Mesendoderm (in vitro differentiated cells): Measurements from ENCODE around the gene ZFP91.
A peak's percentile ranks its signal among the peaks of the same experiment; 100 is the strongest.

ENCODE experiments used
- DNase-seq: peaks from one replicate; pipeline ENCODE4 v3.0.0; 2013
- H2AK5ac ChIP-seq: 2 replicates; pipeline ENCODE4 v1.6.1; 2013; ENCODE audit warnings: low read length, inconsistent platforms
- H2BK120ac ChIP-seq: 2 replicates; pipeline ENCODE4 v1.6.1; 2013; ENCODE audit warnings: low read depth, mild to moderate bottlenecking, low read length, moderate library complexity, mixed read lengths
- H2BK15ac ChIP-seq: replicated peaks from 2 replicates; pipeline ENCODE4 v1.6.1; 2013; ENCODE audit warnings: low read depth, mild to moderate bottlenecking, moderate library complexity
- H2BK5ac ChIP-seq: 2 replicates; pipeline ENCODE4 v1.6.1; 2013; ENCODE audit warnings: low read length, inconsistent platforms
- H3K18ac ChIP-seq: 2 replicates; pipeline ENCODE4 v1.6.1; 2013; ENCODE audit warnings: mild to moderate bottlenecking, low read length, mixed read lengths
- H3K23ac ChIP-seq: one replicate; pipeline ENCODE4 v1.6.1; 2013; ENCODE audit warnings: low read length
- H3K27ac ChIP-seq: 2 replicates; pipeline ENCODE4 v1.5.1; 2013; ENCODE audit warnings: low read depth, mild to moderate bottlenecking, inconsistent platforms, low read length, moderate library complexity
- H3K27me3 ChIP-seq: 2 replicates; pipeline ENCODE4 v1.6.1; 2013; ENCODE audit warnings: low read length, control low read depth, mild to moderate bottlenecking, inconsistent platforms; ENCODE audit not compliant: insufficient read depth, poor library complexity
- H3K36me3 ChIP-seq: 2 replicates; pipeline ENCODE4 v1.6.1; 2013; ENCODE audit warnings: low read length, inconsistent platforms; ENCODE audit not compliant: control insufficient read depth, insufficient read depth
- H3K4ac ChIP-seq: one replicate; pipeline ENCODE4 v1.6.1; 2013; ENCODE audit warnings: low read depth, mild to moderate bottlenecking, low read length, moderate library complexity
- H3K4me1 ChIP-seq: 2 replicates; pipeline ENCODE4 v1.6.1; 2013; ENCODE audit warnings: low read depth, low read length, inconsistent platforms; ENCODE audit not compliant: control insufficient read depth
- H3K4me2 ChIP-seq: 2 replicates; pipeline ENCODE4 v1.6.1; 2013; ENCODE audit warnings: low read length
- H3K4me3 ChIP-seq: 2 replicates; pipeline ENCODE4 v1.5.1; 2013; ENCODE audit warnings: mild to moderate bottlenecking, low read length
- H3K56ac ChIP-seq: one replicate; pipeline ENCODE4 v1.6.1; 2013; ENCODE audit warnings: low read length
- H3K79me1 ChIP-seq: 2 replicates; pipeline ENCODE4 v1.6.1; 2013; ENCODE audit warnings: low read length, inconsistent platforms
- H3K79me2 ChIP-seq: 2 replicates; pipeline ENCODE4 v1.6.1; 2013; ENCODE audit warnings: mild to moderate bottlenecking, low read length; ENCODE audit not compliant: control insufficient read depth, insufficient read depth
- H3K9ac ChIP-seq: 2 replicates; pipeline ENCODE4 v1.6.1; 2013; ENCODE audit warnings: low read length, inconsistent platforms
- H4K5ac ChIP-seq: one replicate; pipeline ENCODE4 v1.6.1; 2013; ENCODE audit warnings: low read length
- H4K8ac ChIP-seq: one replicate; pipeline ENCODE4 v1.6.1; 2013; ENCODE audit warnings: low read depth, mild to moderate bottlenecking, control low read depth, low read length, moderate library complexity
- WGBS: extraction: QIAGEN DNeasy Blood & Tissue Kit; methylation state at CpG from one replicate; pipeline ENCODE4 v1.1.7; 2013; ENCODE audit warnings: low lambda C conversion rate, missing lambda C conversion rate; ENCODE audit not compliant: insufficient coverage; ENCODE audit errors: extremely low coverage; 5-methylcytosine and 5-hydroxymethylcytosine counted together

ZFP91 gene

DNA sequence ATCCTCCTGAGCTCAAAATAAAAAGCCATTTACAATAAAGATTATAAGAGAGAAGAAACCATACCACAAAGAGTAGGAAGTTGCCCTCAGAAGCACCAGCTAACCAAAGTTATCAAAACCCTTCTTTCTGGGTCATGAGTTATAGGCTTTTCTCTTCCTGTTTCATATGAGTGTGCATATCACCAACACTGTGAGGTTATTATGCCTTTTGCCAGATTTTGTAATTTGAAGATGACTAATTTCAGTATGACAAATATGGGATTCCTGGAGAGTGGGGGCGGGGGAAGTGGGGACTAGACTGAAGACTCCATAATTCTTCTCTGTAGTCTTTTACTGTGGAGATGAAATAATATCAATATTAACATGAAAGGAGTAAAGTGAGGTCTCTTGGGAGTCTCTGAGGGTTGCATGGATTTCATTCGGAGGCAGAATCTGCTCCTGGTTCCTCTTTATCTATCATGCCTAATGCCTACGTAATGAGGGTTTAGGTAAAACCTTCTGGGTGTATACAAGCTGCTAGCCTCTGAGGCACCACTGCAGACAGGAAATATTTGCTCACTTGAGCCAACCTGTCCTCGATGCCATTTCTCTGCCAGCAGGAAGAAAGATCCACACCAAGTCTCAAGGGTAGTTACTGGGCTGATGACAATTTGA lies 5.3 kb upstream of the ZFP91 start:
- Histone ChIP-seq H4K5ac (no peak overlapping the region), H3K4me1 (no peaks in the 10 kb centered on the region), H3K4me3 (no peak overlapping the region), H2BK15ac (no peak overlapping the region), H3K79me2 (no peaks in the 10 kb centered on the region), H3K23ac (no peak overlapping the region), H2BK5ac (no peak overlapping the region), H3K56ac (no peak overlapping the region), H3K9ac (no peak overlapping the region), H3K4me2 (no peak overlapping the region), H2AK5ac (no peak overlapping the region), H3K27me3 (no peaks in the 10 kb centered on the region), H3K27ac (no peak overlapping the region), H3K18ac (no peak overlapping the region), H3K79me1 (no peaks in the 10 kb centered on the region), H3K4ac (no peak overlapping the region), H4K8ac (no peak overlapping the region), H3K36me3 (no peaks in the 10 kb centered on the region), H2BK120ac (no peak overlapping the region)
- DNase-seq: no peak
- no CpG with 5 or more reads among the region's 4 CpGs for WGBS

DNA sequence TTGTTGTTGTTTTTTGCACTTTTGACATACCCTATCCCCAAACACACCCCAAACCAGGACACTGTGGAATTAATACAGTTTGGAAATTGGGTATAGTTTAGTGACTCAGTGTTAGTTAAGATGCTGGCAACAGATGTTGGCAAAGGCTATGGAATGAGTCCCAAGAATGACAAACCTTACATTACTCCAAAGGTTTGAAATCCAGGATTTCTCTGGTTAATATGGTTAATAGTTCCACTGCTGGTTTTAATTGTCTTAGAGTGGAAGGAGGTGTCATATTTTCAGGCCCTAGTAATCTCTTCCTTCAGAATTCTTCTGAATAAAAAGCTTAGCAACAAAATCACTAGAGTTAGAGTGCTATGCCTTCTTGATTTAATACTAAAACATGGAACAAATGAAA lies 4.0 kb upstream of the ZFP91 start:
- H3K18ac ChIP-seq: no peak overlapping the region
- H3K56ac ChIP-seq: no peak overlapping the region
- H4K8ac ChIP-seq: no peak overlapping the region
- no peak overlapping the region for H4K5ac ChIP-seq
- H3K79me1 ChIP-seq: no peaks in the 10 kb centered on the region
- no peaks in the 10 kb centered on the region for H3K36me3 ChIP-seq
- H2BK15ac ChIP-seq: no peak overlapping the region
- no peak overlapping the region for H3K4ac ChIP-seq
- DNase-seq: no peak
- H2BK120ac ChIP-seq: no peak overlapping the region
- H3K9ac ChIP-seq: no peak overlapping the region
- H3K4me2 ChIP-seq: no peak overlapping the region
- no peaks in the 10 kb centered on the region for H3K27me3 ChIP-seq
- H3K4me3 ChIP-seq: no peak overlapping the region
- no peak overlapping the region for H2BK5ac ChIP-seq
- H3K27ac ChIP-seq: no peak overlapping the region
- no peak overlapping the region for H2AK5ac ChIP-seq
- no peaks in the 10 kb centered on the region for H3K4me1 ChIP-seq
- no peak overlapping the region for H3K23ac ChIP-seq
- H3K79me2 ChIP-seq: peaks cover 4% of the 10 kb centered on the region

DNA sequence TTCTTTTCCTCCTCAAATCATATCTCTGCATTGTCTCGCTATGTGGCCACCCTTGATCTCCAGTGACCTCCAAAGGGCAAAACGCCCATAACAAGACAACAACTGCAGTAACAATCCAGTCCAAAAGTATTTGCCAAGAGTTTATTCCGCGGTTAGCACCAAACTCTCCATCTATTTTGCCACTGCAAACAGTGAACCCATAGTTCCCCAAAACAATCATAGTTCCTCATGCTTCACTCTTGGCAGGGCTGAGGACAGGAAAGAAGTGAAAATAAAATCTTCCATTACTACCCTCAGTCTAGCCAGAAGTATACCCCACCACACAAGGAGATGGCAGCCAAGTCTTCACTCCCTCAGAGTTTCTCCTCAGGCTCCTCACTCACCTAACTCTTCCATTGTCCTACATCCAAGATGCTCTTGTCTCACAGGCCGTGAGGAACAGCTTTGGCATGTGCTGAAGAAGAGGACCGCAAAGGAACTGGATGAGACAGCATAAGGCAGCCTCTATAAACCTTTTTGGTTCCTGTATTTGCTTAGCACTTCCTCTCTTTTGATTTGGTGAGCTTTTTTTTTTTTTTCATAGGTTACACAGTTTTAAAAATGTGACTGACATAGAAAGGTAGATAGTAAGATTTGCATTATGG lies 3.4 kb upstream of the ZFP91 start, which contains the start of gene LPXN:
TSS of gene LPXN (minus strand) at position 480 of the 644 bp plus-strand sequence. CDS start at position 396, 84 bp downstream.
- no peak for DNase-seq
- Histone ChIP-seq H3K4ac (no peak within 1 kb of the TSS), H3K18ac (no peak within 1 kb of the TSS), H3K4me2 (no peak within 1 kb of the TSS), H2BK5ac (no peak within 1 kb of the TSS), H3K36me3 (no peaks in the 10 kb centered on the region), H2AK5ac (no peak within 1 kb of the TSS), H3K23ac (no peak within 1 kb of the TSS), H2BK15ac (no peak within 1 kb of the TSS), H4K5ac (no peak within 1 kb of the TSS), H3K79me1 (no peaks in the 10 kb centered on the region), H4K8ac (no peak within 1 kb of the TSS), H2BK120ac (no peak within 1 kb of the TSS), H3K4me1 (no peaks in the 10 kb centered on the region), H3K4me3 (no peak within 1 kb of the TSS), H3K79me2 (peaks cover 8% of the 10 kb centered on the region), H3K27me3 (no peaks in the 10 kb centered on the region), H3K56ac (no peak within 1 kb of the TSS), H3K27ac (no peak within 1 kb of the TSS), H3K9ac (no peak within 1 kb of the TSS)
- WGBS: no CpG with 5 or more reads among the region's 6 CpGs

DNA sequence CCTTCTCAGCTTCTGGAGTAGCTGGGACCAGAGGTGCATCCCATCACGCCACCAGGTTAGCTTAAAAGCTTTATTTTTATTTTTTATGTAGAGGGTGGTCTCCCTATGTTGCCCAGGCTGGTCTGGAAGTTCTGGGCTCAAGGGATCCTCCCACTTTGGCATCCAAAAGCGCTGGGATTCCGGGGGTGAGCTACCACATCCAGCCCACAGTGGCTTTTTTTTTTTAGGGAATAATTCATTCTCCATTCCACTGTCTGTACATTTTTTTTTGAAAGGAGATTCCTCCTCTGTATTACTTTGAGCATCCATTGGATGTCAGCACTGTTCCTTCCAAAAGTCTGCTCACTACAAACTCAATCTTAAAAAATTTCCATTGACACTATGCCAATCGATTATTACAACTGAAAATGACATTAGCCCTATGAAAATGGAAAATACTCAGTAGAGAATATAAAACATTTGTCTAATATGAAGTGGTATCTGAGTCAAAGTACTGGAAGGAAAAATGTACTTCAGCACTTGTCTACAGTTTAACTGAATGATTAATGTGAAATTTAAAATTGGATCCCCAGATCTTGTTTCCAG lies 1.9 kb upstream of the ZFP91 start:
- Histone ChIP-seq H4K5ac (peak overlapping the region; percentile 60), H3K27ac (peak overlapping the region; percentile 83), H3K36me3 (no peaks in the 10 kb centered on the region), H4K8ac (no peak overlapping the region), H2AK5ac (no peak overlapping the region), H3K4me3 (peak overlapping the region; percentile 96), H3K27me3 (no peaks in the 10 kb centered on the region), H3K23ac (no peak overlapping the region), H2BK15ac (no peak overlapping the region), H2BK120ac (no peak overlapping the region), H3K56ac (peak overlapping the region; percentile 93), H3K4ac (no peak overlapping the region), H3K4me2 (peak overlapping the region; percentile 71), H3K79me1 (no peaks in the 10 kb centered on the region), H3K79me2 (peaks cover 22% of the 10 kb centered on the region), H3K9ac (peak overlapping the region; percentile 89), H3K4me1 (no peaks in the 10 kb centered on the region), H2BK5ac (no peak overlapping the region), H3K18ac (no peak overlapping the region)
- DNase-seq: peak; percentile 14
- no CpG with 5 or more reads among the region's 4 CpGs for WGBS

DNA sequence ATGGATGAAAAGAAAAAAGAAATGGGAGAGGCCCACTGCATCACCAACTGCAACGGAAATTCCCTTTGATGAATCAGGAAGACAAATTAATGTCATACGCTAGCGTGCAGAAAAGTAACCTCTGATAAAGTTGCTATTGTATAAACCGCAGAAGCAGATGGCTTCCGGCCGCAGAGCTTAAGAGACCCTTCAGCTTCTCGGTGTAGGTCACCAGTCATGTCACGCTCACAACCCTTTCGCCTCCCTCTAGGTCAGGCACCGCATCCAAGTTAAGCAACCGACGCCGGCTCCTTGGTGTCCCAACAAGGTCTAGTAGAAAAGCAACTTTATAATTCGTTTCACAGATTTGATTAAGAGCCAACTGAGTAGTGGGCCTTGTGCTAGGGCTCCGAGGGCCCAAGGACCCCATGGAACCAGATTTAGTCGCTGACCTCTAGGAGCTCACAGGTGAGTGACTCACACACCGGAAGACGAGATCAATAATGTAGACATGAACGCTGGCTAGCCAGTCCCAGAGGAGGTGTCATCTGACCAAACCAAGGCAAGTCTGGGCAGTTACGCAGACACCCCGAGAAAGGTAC lies 1.2 kb upstream of the ZFP91 start:
- H4K5ac ChIP-seq: peak overlapping the region; percentile 60
- peak overlapping the region; percentile 71 for H3K4me2 ChIP-seq
- no CpG with 5 or more reads among the region's 21 CpGs for WGBS
- peak overlapping the region; percentile 96 for H3K4me3 ChIP-seq
- H2AK5ac ChIP-seq: no peak overlapping the region
- peak overlapping the region; percentile 89 for H3K9ac ChIP-seq
- no peaks in the 10 kb centered on the region for H3K79me1 ChIP-seq
- H3K27me3 ChIP-seq: no peaks in the 10 kb centered on the region
- no peak for DNase-seq
- no peaks in the 10 kb centered on the region for H3K4me1 ChIP-seq
- no peak overlapping the region for H3K23ac ChIP-seq
- H3K18ac ChIP-seq: peak overlapping the region; percentile 32
- peak overlapping the region; percentile 83 for H3K27ac ChIP-seq
- no peaks in the 10 kb centered on the region for H3K36me3 ChIP-seq
- H2BK120ac ChIP-seq: peak overlapping the region; percentile 1
- peaks cover 25% of the 10 kb centered on the region for H3K79me2 ChIP-seq
- H2BK15ac ChIP-seq: no peak overlapping the region
- H2BK5ac ChIP-seq: peak overlapping the region; percentile 64
- H3K4ac ChIP-seq: peak overlapping the region; percentile 81
- H3K56ac ChIP-seq: peak overlapping the region; percentile 93
- peak overlapping the region; percentile 67 for H4K8ac ChIP-seq
